IMR-90 (cell line): ENCODE results near the gene XPC. TPM values are rescaled to one million over a fixed set of nuclear protein-coding genes. Genes with fewer than 3 reads are reported as not detected.

ENCODE experiments used
- ATAC-seq: fragments of 200-7000 bp; cut with Tn5 transposase; 2 replicates; pipeline ENCODE4 v1.9.1; 2020; ENCODE audit warnings: low read depth, mild to moderate bottlenecking, moderate library complexity
- BruUV-seq: library from RNA; stranded (reverse); fragments of 400-500 nt; replicated peaks from 2 replicates; lab custom pipeline; 2021; lab: Mats Ljungman, UMichigan
- CTCF ChIA-PET: fragments of 300-600 bp; formaldehyde crosslinking; extraction: SDS; loops from one replicate; lab custom pipeline; 2021; ENCODE audit warnings: antibody characterized with exemption; lab: Yijun Ruan, JAX
- POLR2A ChIA-PET: fragments of 300-600 bp; sonication (Branson Sonifier 250); formaldehyde crosslinking; loops from one replicate; lab custom pipeline; 2022; ENCODE audit warnings: antibody characterized with exemption; ENCODE audit not compliant: unreplicated experiment; lab: Charles Lee
- DNase-seq: peaks from one replicate; pipeline ENCODE4 v3.0.0; 2013
- H2AFZ ChIP-seq: replicated peaks from 2 replicates; pipeline ENCODE3; 2013; ENCODE audit warnings: low read length, mild to moderate bottlenecking; ENCODE audit not compliant: poor library complexity
- H2AK5ac ChIP-seq: 2 replicates; pipeline ENCODE4 v1.6.1; 2013; ENCODE audit warnings: low read depth, low read length, inconsistent platforms
- H2AK9ac ChIP-seq: replicated peaks from 2 replicates; pipeline ENCODE3; 2013; ENCODE audit warnings: mild to moderate bottlenecking, low read depth, low read length, moderate library complexity; ENCODE audit not compliant: poor library complexity
- H2BK120ac ChIP-seq: 2 replicates; pipeline ENCODE4 v1.6.1; 2013; ENCODE audit warnings: low read depth, low read length, inconsistent platforms
- H2BK15ac ChIP-seq: 3 replicates; pipeline ENCODE4 v1.6.1; 2013; ENCODE audit warnings: low read depth, low read length, inconsistent platforms
- H2BK20ac ChIP-seq: 2 replicates; pipeline ENCODE4 v1.6.1; 2013; ENCODE audit warnings: low read depth, mild to moderate bottlenecking, inconsistent platforms, low read length, moderate library complexity
- H2BK5ac ChIP-seq: 2 replicates; pipeline ENCODE4 v1.6.1; 2013; ENCODE audit warnings: mild to moderate bottlenecking, low read depth, low read length, inconsistent platforms; ENCODE audit not compliant: poor library complexity, severe bottlenecking
- H3K14ac ChIP-seq: replicated peaks from 2 replicates; pipeline ENCODE4 v1.6.1; 2013; ENCODE audit warnings: low read depth, low read length, inconsistent platforms
- H3K18ac ChIP-seq: 2 replicates; pipeline ENCODE4 v1.6.1; 2013; ENCODE audit warnings: low read depth, low read length, control low read depth
- H3K23ac ChIP-seq: 2 replicates; pipeline ENCODE4 v1.6.1; 2013; ENCODE audit warnings: low read depth, low read length, inconsistent platforms
- H3K27ac ChIP-seq: 2 replicates; pipeline ENCODE4 v1.5.1; 2013; ENCODE audit warnings: mild to moderate bottlenecking, control low read depth, low read length; ENCODE audit not compliant: insufficient read depth
- H3K27me3 ChIP-seq: 2 replicates; pipeline ENCODE4 v1.6.1; 2013; ENCODE audit warnings: low read length; ENCODE audit not compliant: control insufficient read depth, insufficient read depth
- H3K36me3 ChIP-seq: 2 replicates; pipeline ENCODE4 v1.6.1; 2013; ENCODE audit warnings: low read length, mixed read lengths; ENCODE audit not compliant: control insufficient read depth, insufficient read depth
- H3K4ac ChIP-seq: 2 replicates; pipeline ENCODE4 v1.6.1; 2013; ENCODE audit warnings: low read depth, low read length, inconsistent platforms
- H3K4me1 ChIP-seq: 2 replicates; pipeline ENCODE4 v1.6.1; 2013; ENCODE audit warnings: low read length, mixed read lengths; ENCODE audit not compliant: control insufficient read depth, insufficient read depth
- H3K4me2 ChIP-seq: 2 replicates; pipeline ENCODE4 v1.6.1; 2013; ENCODE audit warnings: low read depth, mild to moderate bottlenecking, control low read depth, low read length, moderate library complexity
- H3K4me3 ChIP-seq: 2 replicates; pipeline ENCODE4 v1.5.1; 2013; ENCODE audit warnings: low read depth, mild to moderate bottlenecking, control low read depth, low read length, moderate library complexity; ENCODE audit not compliant: insufficient read depth
- H3K56ac ChIP-seq: 2 replicates; pipeline ENCODE4 v1.6.1; 2013; ENCODE audit warnings: low read length, inconsistent platforms; ENCODE audit not compliant: insufficient read depth; ENCODE audit errors: extremely low read depth
- H3K79me1 ChIP-seq, 2 experiments: 2 replicates each; pipeline ENCODE4 v1.6.1; 2013; ENCODE audit warnings: low read length in 2 of 2, inconsistent platforms in 1 of 2, low read depth in 1 of 2
- H3K9ac ChIP-seq: 2 replicates; pipeline ENCODE4 v1.6.1; 2013; ENCODE audit warnings: low read depth, low read length, control low read depth
- H3K9me1 ChIP-seq: 2 replicates; pipeline ENCODE4 v1.6.1; 2013; ENCODE audit warnings: low read length, inconsistent platforms; ENCODE audit not compliant: insufficient read depth
- H3K9me3 ChIP-seq: 2 replicates; pipeline ENCODE4 v1.6.1; 2013; ENCODE audit warnings: low read length; ENCODE audit not compliant: control insufficient read depth, insufficient read depth
- H4K20me1 ChIP-seq: 2 replicates; pipeline ENCODE4 v1.6.1; 2013; ENCODE audit warnings: low read length, inconsistent platforms; ENCODE audit not compliant: insufficient read depth
- H4K5ac ChIP-seq: 2 replicates; pipeline ENCODE4 v1.6.1; 2013; ENCODE audit warnings: mild to moderate bottlenecking, low read depth, low read length, control low read depth
- H4K8ac ChIP-seq, 2 experiments: 2 replicates each; pipeline ENCODE4 v1.6.1; 2013; ENCODE audit warnings: low read depth in 2 of 2, low read length in 2 of 2, control low read depth in 1 of 2, inconsistent platforms in 1 of 2
- H4K91ac ChIP-seq: 2 replicates; pipeline ENCODE4 v1.6.1; 2013; ENCODE audit warnings: low read depth, low read length, inconsistent platforms; ENCODE audit not compliant: insufficient read depth
- BHLHE40 ChIP-seq: fragments of 150-350 bp; IDR thresholded peaks from 2 replicates; pipeline ENCODE4 v1.6.1; 2016; ENCODE audit warnings: mild to moderate bottlenecking, low read depth, low read length
- CEBPB ChIP-seq: IDR thresholded peaks from 2 replicates; pipeline ENCODE4 v1.6.1; 2012; ENCODE audit warnings: low read depth, low read length, improper control_type of control experiment
- CHD1 ChIP-seq: IDR thresholded peaks from 2 replicates; pipeline ENCODE4 v1.6.1; 2012; ENCODE audit warnings: low read depth, low read length, improper control_type of control experiment
- FOS ChIP-seq: fragments of 150-350 bp; IDR thresholded peaks from 2 replicates; pipeline ENCODE4 v1.6.1; 2016; ENCODE audit warnings: low read depth, low read length
- MAFK ChIP-seq: IDR thresholded peaks from 2 replicates; pipeline ENCODE4 v1.6.1; 2012; ENCODE audit warnings: low read depth, low read length, improper control_type of control experiment
- MAZ ChIP-seq: IDR thresholded peaks from 2 replicates; pipeline ENCODE4 v1.6.1; 2012; ENCODE audit warnings: low read depth, mild to moderate bottlenecking, low read length, improper control_type of control experiment, moderate library complexity, borderline replicate concordance
- MXI1 ChIP-seq: IDR thresholded peaks from 2 replicates; pipeline ENCODE4 v1.6.1; 2012; ENCODE audit warnings: low read depth, mild to moderate bottlenecking, low read length, moderate library complexity, borderline replicate concordance
- NFE2L2 ChIP-seq: fragments of 150-350 bp; IDR thresholded peaks from 2 replicates; pipeline ENCODE4 v1.6.1; 2016; ENCODE audit warnings: low read depth, mild to moderate bottlenecking, low read length
- POLR2A ChIP-seq: IDR thresholded peaks from 2 replicates; pipeline ENCODE4 v1.6.1; 2012; ENCODE audit warnings: mild to moderate bottlenecking, low read depth, low read length
- RAD21 ChIP-seq: IDR thresholded peaks from 2 replicates; pipeline ENCODE4 v1.6.1; 2012; ENCODE audit warnings: low read length, improper control_type of control experiment
- RCOR1 ChIP-seq: IDR thresholded peaks from 2 replicates; pipeline ENCODE4 v1.6.1; 2012; ENCODE audit warnings: mild to moderate bottlenecking, low read length, improper control_type of control experiment; ENCODE audit not compliant: insufficient replicate concordance
- RFX5 ChIP-seq: IDR thresholded peaks from 2 replicates; pipeline ENCODE4 v1.8.0; 2012; ENCODE audit warnings: low read depth, mild to moderate bottlenecking, low read length, moderate library complexity
- SMC3 ChIP-seq: fragments of 150-350 bp; IDR thresholded peaks from 2 replicates; pipeline ENCODE4 v1.6.1; 2016; ENCODE audit warnings: low read depth, mild to moderate bottlenecking, antibody characterized with exemption, low read length, moderate library complexity
- WGBS, 2 experiments: methylation state at CpG; one replicate each; pipeline versions ENCODE4 v1.1.5 to v1.1.7; 2013; ENCODE audit warnings: missing lambda C conversion rate in 2 of 2; ENCODE audit not compliant: insufficient read length in 1 of 2; ENCODE audit errors: extremely low coverage in 2 of 2; 5-methylcytosine and 5-hydroxymethylcytosine counted together
- dilution Hi-C: fragments of 300-500 bp; cut with HindIII; formaldehyde crosslinking; loops from one replicate; pipeline ENCODE4 v1.14.3; 2018; ENCODE audit warnings: low sequenced_read_pairs; ENCODE audit not compliant: unreplicated experiment
- in situ Hi-C: fragments of 300-500 bp; cut with MboI; formaldehyde crosslinking; loops from 3 replicates; pipeline ENCODE4 v1.14.3; 2019; ENCODE audit warnings: low sequenced_read_pairs, inconsistent platforms, mixed read lengths
- intact Hi-C: fragments of 100-400 bp; cut with micrococcal nuclease; formaldehyde crosslinking; loops from 2 replicates; pipeline ENCODE4 v1.10.0; 2022
- polyA plus RNA-seq, 3 experiments: library from polyadenylated mRNA; depleted of rRNA; stranded (reverse); fragments of >200 nt; gene quantifications; 2 replicates each; pipeline ENCODE4 v1.2.3, GENCODE V29; 2012; ENCODE audit warnings: low replicate concordance in 1 of 3
- total RNA-seq: library from RNA; depleted of rRNA; stranded (reverse); fragments of >200 nt; gene quantifications from 2 replicates; pipeline ENCODE4 v1.2.3, GENCODE V29; 2012
- TF ChIP-seq, protein P1 (sequence below): fragments of 150-350 bp; IDR thresholded peaks from 2 replicates; pipeline ENCODE4 v1.6.1; 2017; ENCODE audit warnings: mild to moderate bottlenecking, antibody characterized with exemption, low read length, low read depth
- TF ChIP-seq, protein P2 (sequence below): fragments of 150-350 bp; IDR thresholded peaks from 2 replicates; pipeline ENCODE4 v1.6.1; 2016; ENCODE audit warnings: low read depth, mild to moderate bottlenecking, low read length, moderate library complexity, borderline replicate concordance
- TF ChIP-seq, protein P3 (sequence below): conservative IDR thresholded peaks from 2 replicates; pipeline ENCODE4 v1.5.1; 2012; ENCODE audit warnings: mild to moderate bottlenecking, low read depth, low read length, improper control_type of control experiment

The XPC gene
- total and polyA plus RNA-seq, 2 of the 4 experiments (the other 2 are of a cell fraction) = 30.9 to 48.8 TPM

DNA sequence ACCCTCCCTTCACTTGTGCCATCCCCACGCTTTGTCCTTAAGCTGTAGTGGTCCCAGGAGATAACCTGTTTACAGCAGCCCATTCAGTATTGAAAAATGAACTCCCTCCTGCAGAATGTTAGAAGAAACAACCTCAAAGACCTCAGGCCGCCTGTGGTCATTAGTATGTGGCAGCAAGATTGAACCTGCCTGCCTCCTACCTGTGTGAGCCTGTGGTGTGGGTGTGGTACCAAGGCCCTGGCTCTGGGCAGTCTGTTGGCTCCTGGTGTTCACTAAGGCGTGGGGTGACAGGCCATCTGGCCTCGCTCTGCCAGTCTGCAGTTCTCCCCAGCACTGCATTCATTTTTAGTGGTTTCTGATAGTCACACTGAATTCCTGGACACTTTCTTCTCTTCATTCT is 21.2 kb upstream of the XPC start:
- ATAC-seq = no peak
- in situ Hi-C loops = loop anchor here (5.0 to 10.0 kb wide), 2 partner anchors 263 to 345 kb away; partner anchors contain the start of gene GRIP2
- no CpG with 5 or more reads among the region's 4 CpGs for WGBS, 2 experiments

More for the DNA sequence above, 21.2 kb upstream of the XPC start:
- intact Hi-C loops = loop anchor here (5.0 kb wide), 2 partner anchors 453 to 723 kb away; partner anchors contain the start of gene CCDC174
- H4K91ac ChIP-seq = no peak overlapping the region
- peaks cover 5% of the 10 kb centered on the region; the same call in 1 of the 2 replicates for H3K9me1 ChIP-seq
- peak overlapping the region; percentile 46; the same call in 1 of the 2 replicates for H3K18ac ChIP-seq
- DNase-seq = no peak
- no peak overlapping the region for H2AFZ ChIP-seq
- H3K4me2 ChIP-seq = no peak overlapping the region
- no peak overlapping the region for H3K9ac ChIP-seq
- H3K4me3 ChIP-seq = no peak overlapping the region
- H4K5ac ChIP-seq = no peak overlapping the region; the same call in 1 of the 2 replicates
- peaks cover 27% of the 10 kb centered on the region for H3K4me1 ChIP-seq
- BruUV-seq = no TSS peak
- no peaks in the 10 kb centered on the region for H3K27me3 ChIP-seq
- TF ChIP-seq CEBPB (no peak), FOS (no peak), RAD21 (no peak), POLR2A (no peak), MAZ (no peak), CHD1 (no peak), BHLHE40 (no peak), RFX5 (no peak), SMC3 (no peak), NFE2L2 (no peak), MAFK (no peak), MXI1 (no peak), RCOR1 (no peak)
- TF ChIP-seq, protein P1, sequence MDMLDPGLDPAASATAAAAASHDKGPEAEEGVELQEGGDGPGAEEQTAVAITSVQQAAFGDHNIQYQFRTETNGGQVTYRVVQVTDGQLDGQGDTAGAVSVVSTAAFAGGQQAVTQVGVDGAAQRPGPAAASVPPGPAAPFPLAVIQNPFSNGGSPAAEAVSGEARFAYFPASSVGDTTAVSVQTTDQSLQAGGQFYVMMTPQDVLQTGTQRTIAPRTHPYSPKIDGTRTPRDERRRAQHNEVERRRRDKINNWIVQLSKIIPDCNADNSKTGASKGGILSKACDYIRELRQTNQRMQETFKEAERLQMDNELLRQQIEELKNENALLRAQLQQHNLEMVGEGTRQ = no peak
- TF ChIP-seq, protein P2, sequence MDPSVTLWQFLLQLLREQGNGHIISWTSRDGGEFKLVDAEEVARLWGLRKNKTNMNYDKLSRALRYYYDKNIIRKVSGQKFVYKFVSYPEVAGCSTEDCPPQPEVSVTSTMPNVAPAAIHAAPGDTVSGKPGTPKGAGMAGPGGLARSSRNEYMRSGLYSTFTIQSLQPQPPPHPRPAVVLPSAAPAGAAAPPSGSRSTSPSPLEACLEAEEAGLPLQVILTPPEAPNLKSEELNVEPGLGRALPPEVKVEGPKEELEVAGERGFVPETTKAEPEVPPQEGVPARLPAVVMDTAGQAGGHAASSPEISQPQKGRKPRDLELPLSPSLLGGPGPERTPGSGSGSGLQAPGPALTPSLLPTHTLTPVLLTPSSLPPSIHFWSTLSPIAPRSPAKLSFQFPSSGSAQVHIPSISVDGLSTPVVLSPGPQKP = no peak
- TF ChIP-seq, protein P3, sequence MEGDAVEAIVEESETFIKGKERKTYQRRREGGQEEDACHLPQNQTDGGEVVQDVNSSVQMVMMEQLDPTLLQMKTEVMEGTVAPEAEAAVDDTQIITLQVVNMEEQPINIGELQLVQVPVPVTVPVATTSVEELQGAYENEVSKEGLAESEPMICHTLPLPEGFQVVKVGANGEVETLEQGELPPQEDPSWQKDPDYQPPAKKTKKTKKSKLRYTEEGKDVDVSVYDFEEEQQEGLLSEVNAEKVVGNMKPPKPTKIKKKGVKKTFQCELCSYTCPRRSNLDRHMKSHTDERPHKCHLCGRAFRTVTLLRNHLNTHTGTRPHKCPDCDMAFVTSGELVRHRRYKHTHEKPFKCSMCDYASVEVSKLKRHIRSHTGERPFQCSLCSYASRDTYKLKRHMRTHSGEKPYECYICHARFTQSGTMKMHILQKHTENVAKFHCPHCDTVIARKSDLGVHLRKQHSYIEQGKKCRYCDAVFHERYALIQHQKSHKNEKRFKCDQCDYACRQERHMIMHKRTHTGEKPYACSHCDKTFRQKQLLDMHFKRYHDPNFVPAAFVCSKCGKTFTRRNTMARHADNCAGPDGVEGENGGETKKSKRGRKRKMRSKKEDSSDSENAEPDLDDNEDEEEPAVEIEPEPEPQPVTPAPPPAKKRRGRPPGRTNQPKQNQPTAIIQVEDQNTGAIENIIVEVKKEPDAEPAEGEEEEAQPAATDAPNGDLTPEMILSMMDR = no peak
- no peak overlapping the region for H3K27ac ChIP-seq
- no peak overlapping the region for H2AK5ac ChIP-seq
- no peaks in the 10 kb centered on the region for H4K20me1 ChIP-seq
- H3K23ac ChIP-seq = no peak overlapping the region
- H3K36me3 ChIP-seq = peaks cover 5% of the 10 kb centered on the region; the same call in 1 of the 2 replicates
- H2AK9ac ChIP-seq = no peak overlapping the region
- no peak overlapping the region for H3K4ac ChIP-seq
- H2BK120ac ChIP-seq = no peak overlapping the region
- peaks cover 17 to 19% of the 10 kb centered on the region in 2 experiments for H3K79me1 ChIP-seq
- CTCF ChIA-PET = no interaction called here
- no peaks in the 10 kb centered on the region for H3K9me3 ChIP-seq
- H4K8ac ChIP-seq = no peak overlapping the region
- no peak overlapping the region for H2BK5ac ChIP-seq
- no peak overlapping the region for H2BK15ac ChIP-seq
- H3K14ac ChIP-seq = no peak overlapping the region
- H2BK20ac ChIP-seq = no peak overlapping the region
- POLR2A ChIA-PET = interaction anchor here (0.7 kb wide), 1 partner anchor 152 kb away, joined by 3 read pairs; no protein-coding TSS in a partner anchor
- H3K56ac ChIP-seq = no peak overlapping the region
- dilution Hi-C loops = no loop called here
